ENCODE results near the gene KAT8.
"Not testable (repeated sequence)": the region's sequence is repeated elsewhere in the genome, so short reads cannot be mapped to it uniquely, and the experiment has no call there.

KAT8 gene

DNA sequence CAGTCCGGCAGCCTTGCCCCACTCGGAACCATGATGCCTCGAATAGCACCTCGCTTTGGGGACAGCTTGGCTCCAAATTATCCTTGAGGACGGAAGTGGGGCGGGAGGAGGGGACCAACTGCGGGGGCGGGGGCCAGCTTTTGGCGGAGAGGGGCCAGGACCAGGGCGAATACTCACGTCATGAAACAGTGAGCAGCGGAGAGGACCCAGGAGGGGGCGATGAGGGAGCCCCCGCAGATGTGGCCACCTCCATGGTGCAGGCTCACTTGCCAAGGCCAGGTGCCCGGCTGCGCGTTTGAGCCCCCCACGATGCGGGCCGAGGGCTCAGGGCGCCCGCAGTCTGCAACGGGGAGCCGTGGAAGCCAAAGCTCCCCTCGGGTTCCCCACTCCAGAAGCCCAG, 31.4 kb downstream of the KAT8 start:
- no peak for DNase-seq (ENCODE audit: low spot score)

DNA sequence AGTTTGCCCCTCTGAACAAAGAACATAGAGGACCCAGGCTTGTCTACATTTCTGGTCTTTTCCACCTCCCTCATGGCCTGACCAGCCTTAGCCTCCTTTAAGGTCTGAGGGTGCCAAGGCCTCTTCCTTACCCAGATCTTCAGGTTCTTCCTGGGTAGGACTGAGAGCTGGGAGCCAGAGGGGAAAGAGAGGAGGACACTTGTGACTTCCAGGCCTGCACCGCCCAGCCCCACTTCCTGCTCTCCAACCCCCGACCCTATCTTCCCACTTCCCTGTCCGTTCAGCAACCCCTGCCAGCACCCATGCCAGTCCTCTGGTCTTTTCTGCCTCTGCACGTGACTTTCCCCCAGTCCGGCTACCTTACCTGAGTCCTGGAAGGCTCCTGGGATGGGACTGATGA, 31.9 kb downstream of the KAT8 start:
- DNase-seq (ENCODE audit: low spot score): no peak

DNA sequence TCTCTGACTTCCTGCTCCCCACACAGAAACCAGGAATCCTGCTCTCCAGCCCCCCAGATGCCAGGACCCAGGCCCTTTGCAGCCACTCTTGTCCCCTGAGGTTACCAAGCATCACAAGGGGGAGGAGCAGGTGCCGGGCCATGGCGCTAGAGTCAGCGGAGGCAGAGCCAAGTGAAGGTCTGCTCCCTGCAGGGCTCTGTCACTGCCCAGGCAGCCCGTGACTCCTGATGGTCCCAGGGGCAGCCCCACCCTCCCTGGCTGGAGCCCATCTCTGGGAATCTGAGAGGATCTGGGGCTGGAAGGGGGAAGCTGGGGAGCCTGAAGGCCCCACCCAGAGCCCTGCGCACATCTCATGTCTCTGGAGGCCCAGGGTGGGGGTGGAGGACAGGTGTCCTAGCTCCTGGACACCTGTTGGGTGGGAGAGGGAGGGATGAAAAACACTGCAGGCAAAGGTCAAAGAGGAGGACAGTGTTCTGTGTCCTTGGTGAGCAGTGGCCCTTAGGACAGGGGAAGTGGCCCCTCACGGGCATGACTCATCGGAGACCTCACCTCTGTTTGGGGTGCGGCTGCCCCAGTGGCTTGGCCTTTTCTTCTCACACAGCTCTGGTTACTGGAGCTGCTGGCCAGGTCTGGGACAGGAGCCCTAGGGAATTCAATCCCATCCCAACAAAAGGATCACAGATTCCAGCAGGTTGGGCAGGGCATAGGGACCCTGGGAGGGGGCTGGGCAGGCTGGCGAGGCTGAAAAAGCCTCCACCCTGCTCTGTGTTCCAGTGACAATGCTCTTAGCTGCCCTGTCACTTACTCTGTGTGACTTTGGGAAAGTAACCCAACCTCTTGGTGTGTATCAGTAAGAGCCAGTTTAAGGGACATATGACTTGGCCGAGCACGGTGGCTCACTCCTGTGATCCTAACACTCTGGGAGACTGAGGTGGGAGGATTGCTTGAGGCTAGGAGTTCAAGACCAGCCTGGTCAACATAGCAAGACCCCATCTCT, 32.7 kb downstream of the KAT8 start, which contains the start of gene PRSS36:
PRSS36 (minus strand) TSS at position 173 of the 997 bp plus-strand sequence; CDS start at position 142, 31 bp downstream.
- peak; percentile 53 for DNase-seq (ENCODE audit: low spot score)

DNA sequence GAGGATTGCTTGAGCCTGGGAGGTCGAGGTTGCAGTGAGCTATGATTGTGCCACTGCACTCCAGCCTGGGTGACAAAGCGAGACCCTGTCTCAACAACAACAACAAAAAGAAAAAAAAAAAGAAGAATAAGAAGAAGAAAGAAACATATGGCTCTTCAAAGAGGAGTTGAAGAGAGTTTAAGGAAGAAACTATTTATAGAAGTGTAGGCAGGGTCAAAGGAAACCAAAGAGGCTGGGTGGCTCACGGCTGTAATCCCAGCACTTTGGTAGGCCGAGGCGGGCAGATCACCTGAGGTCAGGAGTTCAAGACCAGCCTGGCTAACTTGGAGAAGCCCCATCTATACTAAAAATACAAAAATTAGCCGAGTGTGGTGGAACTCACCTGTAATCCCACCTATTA, 33.5 kb downstream of the KAT8 start:
- DNase-seq (ENCODE audit: low spot score): not testable (repeated sequence)

DNA sequence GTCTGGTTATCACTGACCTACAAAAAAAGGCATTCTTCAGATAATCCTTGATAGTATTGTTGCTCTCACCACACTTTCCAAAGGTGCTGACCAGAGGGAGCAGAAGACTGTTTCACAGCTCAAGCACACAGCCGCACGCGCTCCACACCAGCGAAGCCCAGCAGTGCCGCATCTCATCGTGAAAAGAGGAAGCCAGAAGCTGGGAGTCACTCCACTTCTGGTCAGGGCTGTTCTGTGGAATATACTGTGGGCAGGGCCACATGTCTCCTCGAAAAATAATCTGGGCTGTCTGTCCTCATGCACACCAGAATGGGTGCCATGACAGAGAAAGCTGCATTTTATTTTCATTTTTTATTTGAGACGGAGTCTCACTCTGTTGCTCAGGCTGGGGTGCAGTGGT, 39.7 kb downstream of the KAT8 start:
- DNase-seq (ENCODE audit: low spot score): no peak

DNA sequence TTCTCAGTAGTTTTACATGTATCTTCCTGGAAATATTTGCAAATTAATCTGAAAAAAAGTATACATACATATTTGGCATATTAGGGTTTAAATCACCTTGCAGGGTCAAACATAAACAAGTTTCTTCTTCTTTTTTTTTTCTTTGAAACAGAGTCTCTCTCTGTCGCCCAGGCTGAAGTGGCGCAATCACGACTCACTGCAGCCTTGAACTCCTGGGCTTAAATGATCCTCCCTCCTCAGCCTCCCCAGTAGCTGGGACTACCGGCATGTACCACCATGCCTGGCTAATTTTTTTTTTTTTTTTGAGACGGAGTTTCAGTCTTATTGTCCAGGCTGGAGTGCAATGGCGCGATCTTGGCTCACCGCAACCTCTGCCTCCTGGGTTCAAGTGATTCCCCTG, 49.9 kb downstream of the KAT8 start:
- DNase-seq (ENCODE audit: low spot score): no peak

DNA sequence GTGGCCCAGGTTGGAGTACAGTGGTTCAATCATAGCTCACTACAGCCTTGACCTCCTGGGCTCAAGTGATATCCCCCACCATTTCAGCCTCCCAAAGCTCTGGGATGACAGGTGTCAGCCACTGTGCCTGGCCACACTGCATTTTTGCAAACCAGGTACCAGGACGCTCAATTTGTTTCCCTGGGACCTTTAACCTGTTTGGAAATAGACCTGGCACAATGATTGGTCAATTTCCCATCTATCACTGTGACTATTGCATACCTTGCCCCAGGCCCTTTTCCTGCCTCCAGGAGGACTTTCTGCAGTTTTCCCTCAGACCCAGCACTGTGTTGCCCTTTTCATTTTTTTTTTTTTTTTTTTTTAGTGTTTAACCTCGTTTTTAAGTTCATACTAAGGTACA, 51.4 kb downstream of the KAT8 start:
- DNase-seq (ENCODE audit: low spot score): no peak

DNA sequence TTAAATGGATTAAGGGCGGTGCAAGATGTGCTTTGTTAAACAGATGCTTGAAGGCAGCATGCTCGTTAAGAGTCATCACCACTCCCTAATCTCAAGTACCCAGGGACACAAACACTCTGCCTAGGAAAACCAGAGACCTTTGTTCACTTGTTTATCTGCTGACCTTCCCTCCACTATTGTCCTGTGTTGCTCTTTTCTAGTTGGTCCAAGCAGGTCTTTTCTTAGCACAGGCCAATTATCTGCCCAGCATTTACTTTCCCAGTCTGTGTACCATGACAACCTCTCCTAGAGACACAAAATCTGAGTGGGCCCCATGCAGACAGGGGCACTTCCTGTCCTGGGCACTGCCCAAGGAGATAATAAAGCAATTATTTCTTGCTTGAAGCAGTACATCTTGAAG, 52.6 kb downstream of the KAT8 start:
- not testable (repeated sequence) for DNase-seq (ENCODE audit: low spot score)

DNA sequence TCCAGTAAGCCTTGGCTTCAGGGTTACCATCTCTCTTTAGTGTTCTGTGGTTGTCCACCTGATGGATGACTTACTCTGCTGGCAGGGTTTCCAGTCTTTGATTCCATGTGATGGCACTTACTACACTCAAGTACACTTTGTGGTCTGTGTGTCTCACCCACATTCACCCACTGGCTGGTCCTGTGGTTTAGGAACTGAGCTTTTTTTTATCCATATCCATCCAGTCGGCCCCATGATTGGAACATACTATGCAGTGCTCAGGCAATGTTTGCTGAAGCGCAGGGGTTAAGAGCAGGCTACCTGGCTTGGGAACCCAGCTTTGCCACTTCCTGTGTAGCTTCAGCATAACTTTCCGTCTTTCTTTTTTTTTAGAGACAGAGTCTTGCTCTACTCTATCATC, 59.7 kb downstream of the KAT8 start:
- peak; percentile 95 for DNase-seq (ENCODE audit: low spot score)

DNA sequence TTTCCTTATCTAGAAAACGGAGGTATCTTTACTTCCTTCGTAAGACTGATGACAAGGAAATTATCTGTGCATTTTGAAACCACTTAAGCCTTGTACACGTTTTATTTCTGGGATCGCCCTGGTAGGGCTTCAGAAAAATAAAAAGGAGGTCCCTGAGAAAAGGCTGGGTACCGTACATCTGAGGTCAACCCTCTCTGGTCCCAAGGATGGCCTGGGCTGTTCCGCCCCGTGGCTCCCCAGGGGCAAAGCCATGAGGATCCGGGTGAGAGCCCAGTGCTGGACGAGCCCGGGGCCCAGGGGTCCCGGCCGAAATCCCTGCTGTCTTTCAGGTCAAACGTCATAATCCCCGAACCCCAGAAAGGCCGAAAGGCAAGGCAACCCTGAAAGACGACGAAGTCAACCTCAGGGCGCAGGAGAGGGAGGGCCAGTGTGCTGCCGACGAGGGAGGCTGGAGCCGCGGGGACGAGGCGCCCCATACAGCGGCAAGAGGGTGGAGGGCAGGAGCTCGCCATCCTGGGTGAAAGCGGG, 61.8 kb downstream of the KAT8 start:
- no peak for DNase-seq (ENCODE audit: low spot score)

DNA sequence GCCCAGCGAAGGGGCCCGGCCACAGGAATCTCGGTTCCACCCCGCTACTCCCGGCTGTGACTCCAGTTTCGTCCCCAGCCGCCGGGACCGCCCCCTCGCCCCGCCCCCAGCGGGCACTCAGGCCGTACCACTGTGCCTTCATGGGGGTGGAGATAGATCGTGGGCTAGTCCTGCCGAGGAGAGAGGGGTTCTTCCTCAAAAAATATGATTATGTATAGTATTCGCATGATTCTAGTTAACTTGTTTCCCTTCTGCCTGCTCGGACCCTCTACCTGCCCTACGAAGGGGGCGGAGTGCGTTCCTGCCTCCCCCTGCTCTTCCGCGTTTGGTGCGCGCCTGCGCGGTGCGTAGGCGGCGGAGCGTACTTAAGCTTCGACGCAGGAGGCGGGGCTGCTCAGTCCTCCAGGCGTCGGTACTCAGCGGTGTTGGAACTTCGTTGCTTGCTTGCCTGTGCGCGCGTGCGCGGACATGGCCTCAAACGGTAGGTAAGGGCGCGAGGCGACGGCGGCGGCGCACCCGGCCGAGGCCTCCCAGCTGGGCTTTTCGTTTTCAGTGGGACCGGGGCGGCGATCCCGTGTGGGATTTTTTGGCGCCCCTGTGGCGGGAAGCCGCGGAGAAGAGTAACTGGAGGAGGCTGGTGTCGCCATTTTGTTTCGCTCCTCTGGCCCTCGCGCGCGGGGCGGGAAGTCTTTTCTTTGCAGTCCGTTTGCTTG, 62.4 kb downstream of the KAT8 start, which contains the start of gene FUS:
FUS (plus strand) TSS at position 393 of the 713 bp plus-strand sequence; CDS start at position 469, 76 bp downstream.
- DNase-seq (ENCODE audit: low spot score): peak; percentile 82

Measured in SW480 (cell line).